Vagina (tissue), 2 donors: ENCODE data around the gene KCNJ10.

ENCODE experiments used
- POLR2A ChIP-seq, 2 donors: fragments of 450-650 bp; IDR thresholded peaks; one replicate each; pipeline ENCODE4 v1.6.1; 2017; ENCODE audit warnings: antibody characterized with exemption in 2 of 2, mild to moderate bottlenecking in 2 of 2, moderate library complexity in 2 of 2
- POLR2AphosphoS5 ChIP-seq, 2 donors: sonication (generic); formaldehyde crosslinking; IDR thresholded peaks; one replicate each; pipeline ENCODE4 v1.9.0; 2017; ENCODE audit warnings: antibody characterized with exemption in 2 of 2, mild to moderate bottlenecking in 2 of 2, low read depth in 1 of 2; ENCODE audit not compliant: insufficient read depth in 1 of 2

DNA sequence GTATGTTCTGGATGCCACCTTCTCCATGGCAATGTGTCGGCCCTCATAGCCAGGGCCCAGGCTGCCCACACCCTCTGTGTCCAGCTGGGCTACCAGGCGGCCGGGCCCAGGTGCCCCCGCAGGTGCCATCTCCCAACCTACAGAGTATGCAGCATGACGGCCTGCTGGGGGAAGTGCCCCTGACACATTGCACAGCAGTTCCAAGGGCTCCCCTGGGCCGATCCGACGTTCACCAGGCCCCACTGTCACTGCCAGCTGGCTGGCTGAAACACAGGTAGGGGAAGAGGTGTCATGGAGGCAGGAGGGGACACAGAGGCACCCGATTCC lies 23.1 kb upstream of the KCNJ10 start:
- TF ChIP-seq POLR2A (IDR thresholded peaks at IDR 0.05): no peak
- no peak for TF ChIP-seq POLR2AphosphoS5 (IDR thresholded peaks at IDR 0.05; ENCODE audit: insufficient read depth in 1 of 2, low read depth in 1 of 2)
